GM19240 (cell line): ENCODE results near the gene PLEKHA7.

Experiments used
- DNase-seq: peaks from one replicate; pipeline ENCODE4 v3.0.0; 2011; ENCODE audit warnings: low spot score; ENCODE audit not compliant: insufficient read length

PLEKHA7 gene

DNA sequence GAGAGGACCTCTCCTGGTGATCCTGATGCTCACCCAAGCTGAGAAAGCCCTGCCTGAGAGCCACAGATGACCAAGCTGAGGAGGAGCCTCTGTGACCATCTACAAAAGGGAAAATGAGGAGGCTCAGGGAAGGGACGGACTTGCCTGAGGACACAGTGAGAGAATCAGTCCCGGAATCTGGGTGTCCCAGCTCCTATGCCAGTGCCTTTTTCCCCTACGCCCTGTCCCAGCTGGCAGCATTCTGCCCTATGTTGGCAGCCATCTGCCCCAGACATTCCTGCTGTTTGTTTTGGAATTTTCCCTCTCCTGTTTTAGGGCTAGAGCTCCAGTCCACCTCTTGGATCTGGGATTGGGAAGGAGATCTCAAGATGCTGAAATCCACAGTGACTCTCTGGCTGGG is 221.2 kb downstream of the PLEKHA7 start:
- no peak for DNase-seq

DNA sequence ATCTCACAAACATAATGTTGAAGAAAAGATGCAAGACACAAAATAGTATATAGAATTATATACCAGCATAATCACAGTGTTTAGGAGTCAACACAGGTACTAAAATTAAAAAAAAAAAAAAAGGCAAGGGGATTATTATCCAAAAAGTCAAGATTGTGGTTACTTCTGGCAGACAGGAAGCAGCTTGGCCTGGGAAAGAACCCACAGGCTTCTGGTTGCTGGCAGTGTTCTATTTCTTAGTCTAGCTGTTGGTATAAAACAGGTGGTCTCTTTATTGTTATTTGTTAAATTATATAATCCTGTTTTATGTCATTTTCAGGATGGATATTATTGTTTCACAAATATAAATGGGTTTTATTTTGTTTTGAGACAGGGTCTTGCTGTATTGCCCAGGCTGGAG is 221.8 kb downstream of the PLEKHA7 start:
- no peak for DNase-seq

DNA sequence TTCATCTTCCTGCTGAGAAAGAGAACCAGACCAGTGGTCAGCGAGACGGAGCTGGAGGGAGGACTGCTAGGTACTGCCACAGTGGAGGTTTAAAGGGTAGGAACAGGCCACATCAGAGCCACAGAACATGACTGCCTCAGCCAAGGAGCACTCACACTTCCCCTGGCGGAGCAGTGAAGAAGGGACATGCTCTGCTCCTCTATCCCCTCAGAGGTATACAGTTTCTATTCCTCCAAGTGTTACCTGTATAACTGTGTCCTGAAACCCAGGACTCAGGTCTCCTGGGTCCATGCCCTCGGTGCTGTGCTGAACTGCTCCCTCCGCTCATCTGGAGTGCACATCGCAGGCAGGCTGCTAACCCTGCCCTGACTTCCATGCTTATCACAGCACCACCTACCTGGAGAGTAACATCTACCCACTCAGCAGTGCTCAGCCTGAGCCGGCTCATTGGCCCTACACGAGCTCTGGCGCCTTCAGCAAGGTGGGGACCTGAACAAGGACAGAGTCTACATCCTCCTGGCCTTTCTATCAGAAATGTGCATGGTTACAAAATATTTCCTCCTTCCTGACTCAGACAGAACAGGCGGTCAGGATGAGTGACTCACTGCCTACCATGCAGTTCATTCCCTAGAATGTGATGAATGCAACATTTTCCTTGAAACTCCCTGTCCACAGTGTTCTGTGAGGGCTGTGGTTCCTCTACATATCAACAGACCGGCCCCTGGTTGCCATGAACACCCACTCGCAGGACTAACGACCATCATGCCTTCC is 222.8 kb downstream of the PLEKHA7 start:
- no peak for DNase-seq

DNA sequence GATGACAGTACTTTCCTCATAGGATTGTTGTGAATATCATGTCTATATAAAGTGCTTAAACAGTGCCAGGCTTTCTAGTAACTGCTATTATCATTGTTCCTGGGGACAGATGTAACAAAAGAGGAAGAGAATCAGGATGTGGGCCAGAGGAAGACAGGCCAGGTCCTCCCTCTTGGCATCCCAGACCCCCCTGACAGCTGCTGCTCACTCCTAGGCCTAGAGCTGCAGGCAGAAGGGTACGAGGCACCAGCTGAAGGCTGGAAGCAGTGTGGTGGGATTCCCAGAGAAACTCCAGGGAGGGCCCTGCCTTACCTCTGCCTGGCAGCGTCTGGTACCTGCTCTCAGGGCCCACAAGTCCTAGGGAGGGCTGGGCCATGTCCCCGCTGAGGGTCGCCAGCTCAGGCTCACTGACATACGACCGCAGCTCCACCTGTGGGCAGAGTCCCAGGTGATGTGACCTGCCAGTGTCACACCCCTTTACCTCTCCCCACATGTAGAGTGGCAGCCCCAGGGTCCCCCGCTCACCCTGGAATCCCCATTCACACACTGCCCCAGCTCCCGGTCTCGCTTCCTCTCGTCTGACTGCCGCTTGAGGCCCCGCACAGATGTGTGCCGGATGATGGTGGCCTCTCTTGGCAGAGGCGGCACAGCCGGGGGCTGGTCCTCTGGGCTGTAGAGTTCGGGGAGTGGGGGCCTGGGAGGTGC is 223.6 kb downstream of the PLEKHA7 start:
- DNase-seq = no peak

DNA sequence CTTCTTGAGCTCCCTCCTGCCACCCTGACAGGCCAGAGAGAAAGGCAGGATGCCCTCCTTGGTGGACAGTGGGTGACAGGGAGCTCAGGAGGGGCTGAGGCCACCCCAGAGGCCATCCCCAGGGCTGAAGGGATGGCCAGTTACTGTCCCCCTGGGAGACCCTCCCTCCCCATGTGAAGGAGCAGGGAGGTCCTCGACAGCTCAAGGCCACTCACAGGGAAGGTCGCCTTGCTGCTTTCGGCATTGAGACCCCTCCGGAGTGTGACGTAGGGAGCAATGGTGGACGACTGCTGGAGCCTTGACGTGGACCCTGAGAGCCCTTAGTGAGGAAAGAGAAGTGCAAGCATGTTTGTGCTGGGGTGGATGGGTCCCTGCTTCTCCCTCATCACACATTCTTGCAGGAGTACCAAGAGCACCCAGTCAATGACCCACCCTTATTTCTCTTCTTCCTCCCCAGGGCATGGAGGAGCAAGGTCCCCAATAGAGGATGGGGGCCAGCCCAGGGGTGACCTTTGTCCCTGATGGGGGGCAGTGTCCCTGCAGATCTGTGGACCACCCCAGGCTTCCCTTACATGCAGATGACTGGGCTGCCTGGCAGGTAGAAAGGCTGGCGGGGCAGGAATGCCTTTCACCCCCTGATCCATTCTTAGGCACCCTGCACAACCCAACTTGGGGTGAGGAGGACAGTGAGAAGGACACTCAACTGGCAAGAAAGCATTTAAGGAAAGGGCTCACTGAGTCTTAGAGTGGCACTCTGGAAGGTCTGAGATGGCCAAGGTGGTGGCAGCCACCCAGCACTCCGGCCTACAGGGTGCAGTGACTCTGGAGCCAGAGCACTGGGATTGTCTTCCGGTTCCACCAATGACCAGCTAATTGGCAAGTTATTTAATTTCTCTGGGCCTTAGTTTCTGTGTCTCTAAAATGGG is 224.4 kb downstream of the PLEKHA7 start:
- no peak for DNase-seq

DNA sequence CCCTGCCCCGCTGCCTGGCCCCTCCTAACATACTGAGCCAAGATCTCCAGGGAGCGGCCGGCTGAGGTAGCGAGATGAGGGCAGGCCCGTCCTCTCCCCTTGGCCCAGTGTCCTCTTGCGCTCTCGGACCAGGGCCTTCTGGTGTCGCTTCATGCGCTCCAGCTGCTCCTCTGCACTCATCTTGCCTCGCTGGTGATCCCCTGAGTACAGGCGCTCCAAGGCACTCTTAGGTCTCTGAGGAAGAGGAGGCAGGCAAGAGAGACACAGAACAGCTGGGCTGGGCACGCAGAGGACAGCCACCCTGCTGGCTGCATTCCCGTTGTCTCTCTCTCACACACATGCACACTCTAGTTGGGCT is 225.2 kb downstream of the PLEKHA7 start:
- DNase-seq = no peak

DNA sequence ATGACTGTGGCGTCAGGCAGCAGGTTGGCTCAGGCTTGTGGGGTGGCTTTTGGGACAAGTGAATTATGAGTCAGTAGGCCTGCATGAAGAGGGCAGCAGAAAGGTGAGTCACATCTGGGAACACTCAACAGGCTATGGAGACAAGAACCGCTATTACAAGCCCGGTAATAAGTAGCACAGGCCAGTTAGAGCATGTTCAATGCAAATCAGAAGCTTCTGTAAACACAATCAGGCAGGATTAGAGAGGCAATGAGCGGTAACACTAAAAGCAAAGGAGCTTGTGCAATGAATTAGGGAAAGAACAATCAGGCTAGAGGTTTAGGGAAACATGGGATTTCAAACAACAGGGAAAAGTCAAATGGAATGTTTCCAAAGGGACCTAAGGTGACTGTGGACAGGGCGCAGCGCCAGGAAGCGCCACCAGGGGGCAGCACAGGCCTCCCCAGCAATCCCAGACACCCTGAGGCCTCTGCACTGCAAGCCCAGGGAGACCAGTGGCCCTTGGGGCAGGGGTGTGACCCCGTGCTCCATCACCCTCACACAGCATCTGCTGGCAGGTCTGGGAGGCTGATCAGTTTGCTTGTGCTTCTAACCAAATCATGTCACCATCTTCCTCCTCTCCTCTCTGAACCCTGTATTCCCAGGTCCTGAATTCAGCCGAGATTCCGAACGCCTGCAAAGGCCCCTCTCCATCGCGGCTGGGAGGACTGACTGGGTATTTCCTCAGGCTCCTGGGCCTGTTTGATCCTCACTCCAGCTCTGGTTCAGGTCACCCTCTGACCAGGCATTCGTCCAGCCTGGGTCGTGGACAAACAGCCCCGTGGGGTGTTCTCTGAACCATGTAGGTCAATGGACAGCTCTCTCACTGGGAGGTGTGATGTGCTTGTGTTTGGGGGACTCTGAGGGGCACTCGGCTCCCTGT is 225.8 kb downstream of the PLEKHA7 start:
- peak; percentile 65 for DNase-seq

DNA sequence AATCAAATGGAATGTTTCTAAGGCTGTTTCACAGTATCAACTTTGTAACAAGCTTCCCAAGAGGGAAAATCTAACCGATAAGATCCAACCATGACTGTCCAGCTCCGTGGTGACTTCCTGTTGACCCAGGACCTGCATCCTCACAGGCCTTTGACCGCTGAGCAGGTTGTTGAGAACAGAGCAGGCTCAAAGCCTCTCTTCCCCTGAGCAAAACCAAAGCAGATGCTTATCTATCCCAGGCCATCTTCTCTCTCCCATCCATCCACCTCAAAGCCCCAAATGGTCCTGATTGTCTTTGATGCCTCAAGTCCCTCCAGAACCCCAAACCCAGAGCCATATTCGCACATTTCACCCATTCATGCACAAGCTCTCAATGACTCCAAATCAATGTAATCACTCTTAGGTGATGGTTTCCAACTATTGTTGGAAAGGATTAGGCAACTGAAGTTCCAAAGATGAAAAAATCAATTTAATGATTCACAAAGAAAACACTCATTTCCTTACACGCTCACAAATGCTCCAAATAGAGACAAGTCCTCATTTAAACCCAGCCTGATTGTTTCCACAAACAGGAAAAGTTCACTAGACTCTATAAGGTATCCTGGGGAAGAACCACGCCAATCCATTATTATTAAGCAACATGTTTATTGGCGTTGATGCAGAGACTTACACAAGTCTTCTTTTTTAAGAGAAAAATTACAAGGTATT is 227.0 kb downstream of the PLEKHA7 start:
- no peak for DNase-seq

DNA sequence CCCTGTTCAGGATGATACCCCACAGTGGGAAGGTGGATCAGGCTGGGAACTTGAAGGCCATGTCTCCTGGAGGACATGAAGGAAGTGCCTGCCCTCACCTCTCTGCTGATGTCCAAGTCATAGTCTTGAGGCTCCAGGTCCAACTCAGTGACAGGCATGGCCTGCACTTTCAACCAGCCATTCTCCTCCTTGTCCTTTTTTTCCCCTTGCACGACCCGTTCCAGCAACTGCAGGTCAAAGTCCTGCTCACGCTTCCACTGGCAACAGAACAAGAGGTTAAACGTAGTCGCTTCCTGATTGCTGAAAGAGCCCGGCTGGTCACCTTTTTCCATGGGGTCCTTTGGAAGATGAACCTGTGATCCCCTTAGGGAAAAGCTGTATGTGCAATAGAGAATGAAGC is 228.1 kb downstream of the PLEKHA7 start:
- DNase-seq = no peak

DNA sequence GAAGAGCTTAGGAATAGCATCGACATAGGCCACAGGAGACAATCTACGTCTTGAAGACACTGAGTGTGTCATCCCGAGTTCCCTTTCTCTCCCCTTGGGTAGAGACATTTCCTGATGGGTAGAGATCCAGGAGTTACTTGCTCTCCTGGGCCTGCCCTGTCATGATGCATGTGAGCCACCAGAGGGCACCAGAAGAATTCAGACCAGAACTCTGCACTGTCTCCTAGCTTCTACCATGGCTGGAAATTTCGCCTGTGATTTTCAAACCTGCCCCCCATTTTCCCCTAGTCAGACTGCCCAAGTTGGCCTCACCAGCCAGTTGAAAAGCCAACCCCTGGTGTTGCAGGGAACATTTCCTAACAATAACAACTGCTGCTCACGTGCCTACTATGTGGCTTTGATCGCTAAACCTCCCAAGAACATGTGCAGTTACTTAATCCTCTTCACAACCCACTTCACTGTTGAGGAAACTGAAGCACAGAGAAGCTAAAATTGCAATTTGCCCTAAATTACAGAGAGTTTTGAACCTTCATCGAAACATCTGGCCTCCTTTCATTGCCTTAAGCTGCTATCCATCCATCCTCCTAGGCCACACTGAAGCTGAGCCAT is 228.6 kb downstream of the PLEKHA7 start:
- peak; percentile 87 for DNase-seq

DNA sequence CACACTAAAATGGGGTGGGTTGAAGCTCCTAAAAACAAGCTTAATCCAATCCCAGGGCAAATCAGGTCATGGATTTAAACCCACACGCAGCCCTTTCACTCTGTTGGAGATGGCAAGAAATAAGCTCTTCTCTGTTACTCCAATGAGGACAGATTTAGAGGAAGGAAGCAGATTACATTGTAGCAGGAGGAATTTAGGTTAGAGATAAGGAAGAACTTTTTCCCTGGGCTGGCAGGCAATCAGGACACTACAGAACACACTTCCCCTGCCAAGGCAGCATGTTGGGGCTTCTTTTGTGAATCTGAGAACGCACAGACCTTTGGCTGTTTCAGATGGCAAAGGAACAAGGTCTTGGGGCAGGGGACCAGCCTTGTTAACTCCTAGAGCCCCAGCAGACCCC is 229.5 kb downstream of the PLEKHA7 start:
- no peak for DNase-seq

DNA sequence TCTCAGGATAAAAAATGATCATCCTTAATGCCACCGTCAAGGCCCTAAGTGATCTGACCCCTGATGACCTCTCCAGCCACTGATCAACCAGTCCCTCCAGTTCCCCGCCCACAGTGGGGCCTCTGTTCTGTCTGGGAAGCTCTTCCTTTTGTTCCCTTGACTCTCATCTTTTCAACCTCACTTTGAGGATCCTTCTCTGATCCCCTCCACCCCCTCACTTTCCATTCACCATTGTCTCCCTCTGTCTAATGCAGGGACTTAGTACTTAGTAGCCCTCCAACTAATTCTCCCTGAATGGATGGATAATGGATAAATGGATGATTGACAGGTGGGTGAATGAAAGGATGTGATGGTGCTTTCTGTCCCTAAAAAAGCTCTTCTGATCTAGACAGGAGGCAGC is 230.1 kb downstream of the PLEKHA7 start:
- DNase-seq = no peak

DNA sequence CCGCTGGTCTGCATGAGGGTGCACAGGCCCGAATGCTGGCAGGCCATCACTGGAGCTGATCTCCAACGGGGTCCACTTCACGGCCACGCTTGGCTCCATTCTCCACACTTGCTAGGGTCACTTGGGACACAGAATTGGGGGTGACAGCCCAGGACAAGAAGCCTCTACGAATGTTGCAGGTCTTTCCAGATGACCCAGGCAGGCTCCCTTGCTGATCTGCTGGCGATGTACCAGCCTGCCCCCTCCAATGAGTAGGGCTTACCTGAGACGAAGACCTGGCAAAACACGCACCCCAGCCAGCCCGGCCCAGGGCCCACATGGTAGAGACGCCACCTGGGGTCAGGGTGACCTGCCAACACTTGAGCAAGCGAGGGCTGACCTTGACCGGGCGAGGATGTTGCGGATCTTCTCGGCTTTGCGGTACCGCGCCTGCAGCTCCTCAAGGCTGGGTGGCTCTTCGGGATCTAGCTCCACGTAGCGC is 230.9 kb downstream of the PLEKHA7 start:
- DNase-seq = no peak

DNA sequence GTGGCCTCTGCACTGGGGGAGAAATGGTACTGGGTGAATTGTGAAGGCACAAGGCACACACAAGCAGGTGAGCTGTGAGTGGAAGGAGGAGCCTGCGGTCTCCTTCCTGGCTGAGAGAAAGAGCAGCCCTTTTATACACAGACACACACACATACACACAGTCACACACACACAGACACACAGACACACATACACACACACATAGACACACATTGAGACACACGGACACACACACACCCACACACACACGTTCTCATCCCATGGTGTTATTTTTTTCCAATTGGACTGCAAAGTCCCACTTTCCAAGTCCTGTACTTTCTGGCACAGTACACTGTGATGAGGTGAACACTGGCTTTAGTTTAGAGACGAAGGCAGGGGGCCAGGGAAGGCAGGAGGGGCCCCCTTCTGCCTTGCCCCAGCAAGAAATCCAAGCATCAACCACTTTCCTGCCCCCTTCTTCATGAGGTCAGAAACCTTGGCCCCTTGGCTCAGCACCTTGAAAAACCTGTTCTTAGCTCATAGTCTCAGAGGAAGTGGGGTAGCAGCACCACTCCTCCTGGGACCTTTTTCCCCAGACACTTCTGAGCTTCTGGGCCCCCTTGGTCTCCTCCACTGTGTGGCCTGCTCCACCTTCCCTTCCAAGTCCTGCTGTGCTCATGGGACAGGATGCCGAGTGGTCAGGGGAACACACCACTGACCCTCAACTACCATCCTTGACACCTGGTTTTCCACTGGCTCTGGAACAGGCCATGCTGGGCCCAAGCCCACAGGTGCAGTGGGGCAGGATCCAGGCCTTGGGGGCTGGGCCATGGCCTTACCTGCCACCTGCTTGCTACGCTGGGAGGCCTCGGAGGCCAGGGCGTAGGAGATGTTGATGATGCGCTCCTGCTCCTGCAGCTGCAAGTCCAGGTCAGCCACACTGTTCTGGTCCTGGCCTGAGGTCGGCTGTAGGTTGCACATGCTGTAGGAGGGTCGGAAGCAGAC is 232.0 kb downstream of the PLEKHA7 start:
- DNase-seq = no peak

DNA sequence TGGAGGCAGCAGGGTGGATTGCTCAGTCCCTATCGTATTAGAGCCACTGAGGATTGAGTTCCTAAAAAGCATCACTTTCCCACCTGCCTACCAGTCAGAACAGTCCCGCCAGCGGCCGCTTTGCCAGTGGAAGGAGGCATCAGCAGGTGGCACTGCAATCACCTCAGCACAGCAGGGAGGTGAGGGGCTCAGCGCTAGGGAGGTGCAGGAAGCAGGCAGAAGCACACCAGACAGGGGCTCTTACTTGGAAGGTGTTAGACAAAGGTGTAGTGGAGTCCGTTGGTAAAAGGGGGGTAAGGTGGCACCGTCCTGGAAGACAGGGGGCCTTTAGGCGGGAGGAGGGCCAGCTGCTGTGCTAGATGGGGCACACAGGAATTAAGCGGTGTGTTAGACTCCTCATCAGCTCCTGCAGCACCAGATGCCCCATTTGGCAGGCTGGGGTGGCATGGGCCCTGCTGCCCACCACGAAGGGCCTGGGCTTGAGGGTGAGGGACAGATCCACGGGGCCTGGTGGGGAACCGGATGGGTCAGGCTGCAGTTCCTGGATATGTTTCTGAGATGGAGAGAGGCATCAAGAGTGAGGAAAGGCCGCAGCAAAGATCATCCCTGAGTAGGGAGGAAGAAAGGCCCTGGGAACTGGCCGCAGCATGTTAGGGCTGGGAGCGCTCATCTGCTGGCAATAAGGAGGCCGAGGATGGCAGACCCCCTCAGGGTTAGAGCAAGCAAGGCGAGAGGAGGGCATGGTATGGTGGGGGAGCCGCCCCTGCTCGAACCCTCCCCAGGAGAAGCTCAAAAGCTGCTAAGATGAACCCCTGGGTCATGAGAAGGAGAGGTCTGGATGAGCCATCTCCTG is 233.3 kb downstream of the PLEKHA7 start:
- no peak for DNase-seq

DNA sequence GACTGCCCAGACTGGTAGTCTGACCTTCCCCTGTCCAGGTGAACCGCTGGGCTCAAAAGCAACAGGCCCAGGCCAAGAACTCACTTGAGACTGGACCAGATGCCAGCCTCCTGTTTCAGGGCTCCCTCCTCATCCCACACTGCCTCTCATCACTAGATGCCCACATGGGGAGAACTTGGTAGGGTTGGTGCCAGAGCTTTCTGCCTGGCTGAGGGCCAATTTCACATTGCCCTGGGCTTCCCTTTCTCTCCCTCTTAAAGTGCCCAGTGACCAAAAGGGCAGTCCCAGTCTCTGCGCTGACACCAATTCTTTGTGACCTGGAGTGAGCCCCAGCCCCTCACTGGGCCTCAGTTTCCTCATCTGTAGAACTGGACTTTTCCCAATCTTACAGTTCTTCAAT is 234.1 kb downstream of the PLEKHA7 start:
- no peak for DNase-seq

DNA sequence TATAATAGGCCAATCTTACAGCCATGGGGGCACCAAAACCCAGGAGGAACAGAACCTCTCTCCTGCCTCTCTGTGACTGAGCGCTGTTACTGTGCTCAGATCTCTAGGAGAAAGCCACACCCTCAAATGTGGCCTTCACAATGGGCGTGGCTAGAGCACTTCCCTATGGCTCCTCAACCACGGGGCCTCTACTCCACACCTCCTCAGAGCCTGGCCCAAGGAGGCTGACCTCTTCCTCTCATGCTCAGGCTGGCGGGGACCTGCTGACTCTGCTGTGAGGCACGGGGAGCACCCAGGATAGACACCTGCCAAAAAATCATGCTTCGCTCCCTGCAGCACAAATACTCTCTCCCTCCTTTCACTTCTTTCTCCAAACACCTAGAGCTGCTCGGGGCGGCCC is 234.8 kb downstream of the PLEKHA7 start:
- DNase-seq = no peak

DNA sequence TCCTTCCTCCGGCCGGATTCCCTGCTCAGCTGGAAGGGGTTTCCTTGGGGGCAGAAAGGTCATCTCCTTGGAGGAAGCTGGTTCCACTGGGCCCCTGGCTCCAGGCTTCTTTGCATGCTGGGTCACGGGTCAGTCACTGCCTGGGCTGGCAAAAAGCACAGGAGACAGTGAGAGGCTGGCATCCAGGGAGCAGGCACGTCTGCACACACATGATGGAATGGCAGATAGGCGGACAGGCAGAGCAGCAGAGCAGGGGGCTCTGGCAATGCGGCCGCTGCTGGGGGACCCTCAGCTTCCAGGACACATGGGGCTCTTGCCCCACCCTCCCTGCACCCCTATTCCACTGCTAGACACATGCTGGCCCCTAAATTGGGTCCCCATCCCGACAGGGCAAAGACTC is 235.3 kb downstream of the PLEKHA7 start:
- DNase-seq = no peak
